Activated CD4-positive, alpha-beta T cell treated with anti-CD3 and anti-CD28 coated beads, Interleukin-2, amount 10 ng/mL, durations not matched to agents 24 days and 14 days (primary cell): Measurements from ENCODE around the gene CEP72. TPM values are rescaled to one million over a fixed set of nuclear protein-coding genes. Genes with fewer than 3 reads are reported as not detected.

Experiments
- DNase-seq: peaks from one replicate; pipeline ENCODE4 v3.0.0; 2022
- H3K27ac Mint-ChIP-seq: one replicate; pipeline ENCODE4 v1.8.0; 2022; ENCODE audit warnings: mild to moderate bottlenecking, mixed read lengths
- H3K27me3 Mint-ChIP-seq: one replicate; pipeline ENCODE4 v1.8.0; 2022; ENCODE audit warnings: mixed read lengths
- H3K36me3 Mint-ChIP-seq: one replicate; pipeline ENCODE4 v1.8.0; 2022; ENCODE audit warnings: low read depth, mild to moderate bottlenecking, mixed read lengths
- H3K4me1 Mint-ChIP-seq: one replicate; pipeline ENCODE4 v1.8.0; 2021; ENCODE audit warnings: mixed read lengths
- H3K4me3 Mint-ChIP-seq: one replicate; pipeline ENCODE4 v1.8.0; 2022; ENCODE audit warnings: mild to moderate bottlenecking, moderate library complexity, mixed read lengths
- H3K9me3 Mint-ChIP-seq: one replicate; pipeline ENCODE4 v1.8.0; 2021; ENCODE audit warnings: mixed read lengths
- intact Hi-C: fragments of 100-400 bp; cut with micrococcal nuclease; formaldehyde crosslinking; loops from one replicate; pipeline ENCODE4 v1.15.1; 2023
- total RNA-seq: library from RNA; stranded (reverse); gene quantifications from 2 replicates; pipeline ENCODE4 v1.2.3, GENCODE V29; 2022

CEP72 gene, protein sequence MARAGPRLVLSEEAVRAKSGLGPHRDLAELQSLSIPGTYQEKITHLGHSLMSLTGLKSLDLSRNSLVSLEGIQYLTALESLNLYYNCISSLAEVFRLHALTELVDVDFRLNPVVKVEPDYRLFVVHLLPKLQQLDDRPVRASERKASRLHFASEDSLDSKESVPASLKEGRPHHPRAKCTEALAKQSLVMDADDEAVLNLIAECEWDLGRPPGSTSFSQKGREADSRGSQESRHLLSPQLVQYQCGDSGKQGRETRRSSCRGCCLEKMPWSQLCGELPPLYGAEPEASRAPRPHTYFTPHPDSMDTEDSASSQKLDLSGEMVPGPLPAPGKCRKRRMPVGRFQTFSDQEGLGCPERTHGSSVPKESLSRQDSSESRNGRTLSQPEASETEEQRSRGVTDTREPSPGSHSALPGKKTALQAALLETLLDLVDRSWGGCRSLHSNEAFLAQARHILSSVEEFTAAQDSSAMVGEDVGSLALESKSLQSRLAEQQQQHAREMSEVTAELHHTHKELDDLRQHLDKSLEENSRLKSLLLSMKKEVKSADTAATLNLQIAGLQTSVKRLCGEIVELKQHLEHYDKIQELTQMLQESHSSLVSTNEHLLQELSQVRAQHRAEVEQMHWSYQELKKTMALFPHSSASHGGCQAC
- 33.2 and 36.0 TPM in 2 replicates for total RNA-seq

DNA sequence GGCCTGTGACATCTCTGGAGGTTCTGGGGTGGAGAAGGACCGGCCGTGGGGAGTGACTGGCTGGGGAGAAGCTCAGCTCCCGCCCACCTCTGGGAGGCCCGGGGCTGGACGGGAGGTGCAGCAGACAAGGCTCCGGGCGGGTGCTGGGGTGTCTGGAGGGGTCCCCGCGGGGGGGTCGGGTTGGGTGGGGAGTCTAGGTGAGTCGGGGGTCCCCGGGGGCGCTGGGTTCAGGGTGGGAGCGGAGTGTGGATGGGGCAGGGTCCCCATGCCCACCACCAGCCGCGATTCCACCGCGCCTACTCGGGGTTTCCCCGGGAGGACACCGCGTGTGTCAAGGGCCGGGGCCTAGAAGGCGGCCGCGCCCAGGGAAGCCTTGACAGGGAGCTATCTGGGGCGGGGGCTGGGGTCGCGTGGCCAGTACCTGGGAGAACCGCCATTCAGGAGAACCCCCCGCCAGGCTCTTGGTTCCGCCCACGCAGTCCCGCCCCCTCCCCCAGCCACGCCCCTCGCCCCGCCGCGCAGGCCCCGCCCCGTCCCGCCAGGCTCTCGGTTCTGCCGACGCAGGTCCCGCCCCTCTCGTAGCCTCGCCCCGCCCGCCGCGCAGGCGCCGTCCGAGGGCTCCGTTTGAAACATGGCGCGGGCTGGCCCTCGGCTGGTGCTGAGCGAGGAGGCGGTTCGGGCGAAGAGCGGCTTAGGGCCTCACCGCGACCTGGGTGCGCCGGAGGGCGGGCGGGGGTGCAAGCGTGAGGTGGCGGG, at the start of gene CEP72:
Gene CEP72 (plus strand): TSS at position 610 of the 756 bp plus-strand sequence. CDS start 22 bp downstream, at position 632.
- peaks cover 23% of the 10 kb centered on the region for H3K36me3 Mint-ChIP-seq
- DNase-seq, result peak; percentile 97
- no peaks in the 10 kb centered on the region for H3K9me3 Mint-ChIP-seq
- H3K4me3 Mint-ChIP-seq, result peak within 1 kb of the TSS; percentile 87
- H3K27ac Mint-ChIP-seq, result peak within 1 kb of the TSS; percentile 88
- peaks cover 48% of the 10 kb centered on the region for H3K4me1 Mint-ChIP-seq
- intact Hi-C loops, result loop anchor here (2.0 to 5.0 kb wide), 5 partner anchors 80 to 340 kb away; partner anchors contain the start of genes PDCD6 and TPPP
- H3K27me3 Mint-ChIP-seq, result peaks cover 4% of the 10 kb centered on the region

DNA sequence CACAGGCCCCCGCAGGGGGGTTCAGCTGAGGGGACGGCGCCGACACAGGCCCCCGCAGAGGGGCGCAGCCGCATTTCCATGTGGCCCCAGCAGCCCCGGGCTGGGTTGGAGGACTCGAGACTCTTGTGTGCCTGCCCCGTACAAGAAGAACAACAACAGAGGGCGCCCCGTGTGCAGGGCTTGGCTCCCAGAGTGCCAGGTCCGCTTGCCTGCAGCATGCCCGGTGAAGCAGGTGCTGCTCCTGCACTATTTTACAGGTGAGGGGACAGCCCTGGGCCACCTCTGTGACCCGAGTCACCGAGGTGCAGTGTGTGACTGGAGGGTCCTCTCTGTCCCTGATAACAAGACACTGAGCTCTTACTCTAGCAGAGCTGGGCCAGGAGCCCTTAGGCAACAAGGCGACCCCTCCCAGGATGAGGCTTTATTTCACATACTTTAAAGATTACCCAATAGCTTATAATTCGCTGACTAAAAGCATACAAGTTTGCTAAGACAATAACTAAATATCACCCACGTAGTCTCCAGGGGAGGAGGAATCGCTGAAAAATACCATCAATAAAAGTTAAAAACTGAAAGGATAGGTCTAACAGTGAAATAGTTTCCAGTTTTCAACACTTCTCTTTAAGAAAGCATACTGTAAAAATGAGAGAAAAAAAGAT, 46.2 kb upstream of the CEP72 start:
- intact Hi-C loops, result no loop called here
- Mint-ChIP-seq H3K4me3 (no peak overlapping the region), H3K36me3 (no peaks in the 10 kb centered on the region), H3K9me3 (no peaks in the 10 kb centered on the region), H3K27me3 (peaks cover 12% of the 10 kb centered on the region), H3K27ac (no peak overlapping the region), H3K4me1 (no peaks in the 10 kb centered on the region)
- no peak for DNase-seq

- Mint-ChIP-seq H3K27me3 (peaks cover 12% of the 10 kb centered on the region), H3K4me3 (no peak overlapping the region), H3K4me1 (no peaks in the 10 kb centered on the region), H3K9me3 (no peaks in the 10 kb centered on the region), H3K36me3 (no peaks in the 10 kb centered on the region), H3K27ac (no peak overlapping the region)
- DNase-seq, result no peak
- intact Hi-C loops, result no loop called here
These were observed 45.4 kb upstream of the CEP72 start for GRCh38 chr5:566636-567309.

GRCh38 chr5:567664-568060, 44.5 kb upstream of the CEP72 start:
- intact Hi-C loops, result no loop called here
- DNase-seq, result no peak
- H3K36me3 Mint-ChIP-seq, result no peaks in the 10 kb centered on the region

GRCh38 chr5:568061-568781, 43.9 kb upstream of the CEP72 start:
- intact Hi-C loops, result no loop called here
- H3K4me1 Mint-ChIP-seq, result no peaks in the 10 kb centered on the region
- H3K27ac Mint-ChIP-seq, result no peak overlapping the region
- H3K36me3 Mint-ChIP-seq, result no peaks in the 10 kb centered on the region
- peaks cover 12% of the 10 kb centered on the region for H3K27me3 Mint-ChIP-seq
- no peak for DNase-seq
- no peaks in the 10 kb centered on the region for H3K9me3 Mint-ChIP-seq
- H3K4me3 Mint-ChIP-seq, result no peak overlapping the region

More at GRCh38 chr5:567664-568060, 44.5 kb upstream of the CEP72 start:
- Mint-ChIP-seq H3K4me1 (no peaks in the 10 kb centered on the region), H3K27ac (no peak overlapping the region), H3K27me3 (peaks cover 12% of the 10 kb centered on the region), H3K9me3 (no peaks in the 10 kb centered on the region), H3K4me3 (no peak overlapping the region)

DNA sequence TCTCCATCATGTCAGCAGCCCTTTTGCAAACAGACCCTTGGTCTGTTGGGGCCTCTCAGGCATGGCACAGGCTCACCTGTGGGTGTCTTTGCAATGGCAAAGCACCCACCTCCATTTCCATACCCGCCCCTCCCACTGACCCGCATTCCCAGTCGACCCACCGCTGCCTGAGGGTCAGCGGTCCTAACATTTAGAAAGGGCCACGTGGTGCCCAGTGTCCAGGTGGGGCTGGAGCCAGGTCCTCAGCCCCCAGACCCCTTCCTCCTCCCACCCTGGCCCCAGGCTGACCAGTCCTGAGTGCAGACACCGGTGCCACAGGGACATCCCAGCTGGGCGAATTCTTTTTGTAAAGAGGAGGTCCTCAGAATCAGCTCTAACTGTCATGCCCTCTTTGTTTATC, 43.3 kb upstream of the CEP72 start:
- Mint-ChIP-seq H3K27me3 (peaks cover 12% of the 10 kb centered on the region), H3K4me3 (no peak overlapping the region), H3K9me3 (no peaks in the 10 kb centered on the region), H3K4me1 (no peaks in the 10 kb centered on the region), H3K36me3 (no peaks in the 10 kb centered on the region), H3K27ac (no peak overlapping the region)
- DNase-seq, result no peak
- intact Hi-C loops, result no loop called here

DNA sequence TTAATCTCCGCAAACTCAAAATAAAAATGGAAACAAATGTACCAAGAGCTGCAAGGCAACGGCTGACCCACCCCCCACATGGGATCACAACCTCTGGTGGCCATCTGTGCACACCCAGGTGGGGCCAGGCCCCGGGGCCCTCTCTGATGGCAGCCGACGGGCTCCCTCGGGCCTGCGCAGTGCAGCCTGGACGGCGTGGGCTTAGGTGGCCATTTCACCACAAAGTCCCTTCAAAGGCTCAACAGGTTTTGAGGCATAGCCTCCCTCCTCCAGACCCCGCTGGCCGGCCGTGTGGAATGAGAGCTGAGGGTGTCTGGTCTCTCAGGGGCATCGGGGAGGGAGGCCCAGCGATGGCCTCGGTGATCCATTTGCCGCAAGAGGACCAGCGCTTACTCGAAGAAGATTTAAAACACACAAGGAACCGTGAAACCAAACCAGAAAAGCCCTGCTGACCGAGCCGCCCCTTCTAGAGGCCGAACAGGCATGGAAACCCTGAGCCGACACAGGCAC, 42.7 kb upstream of the CEP72 start:
- Mint-ChIP-seq H3K4me3 (no peak overlapping the region), H3K4me1 (no peaks in the 10 kb centered on the region), H3K27me3 (peaks cover 12% of the 10 kb centered on the region), H3K27ac (no peak overlapping the region), H3K9me3 (no peaks in the 10 kb centered on the region), H3K36me3 (no peaks in the 10 kb centered on the region)
- no peak for DNase-seq
- intact Hi-C loops, result no loop called here

DNA sequence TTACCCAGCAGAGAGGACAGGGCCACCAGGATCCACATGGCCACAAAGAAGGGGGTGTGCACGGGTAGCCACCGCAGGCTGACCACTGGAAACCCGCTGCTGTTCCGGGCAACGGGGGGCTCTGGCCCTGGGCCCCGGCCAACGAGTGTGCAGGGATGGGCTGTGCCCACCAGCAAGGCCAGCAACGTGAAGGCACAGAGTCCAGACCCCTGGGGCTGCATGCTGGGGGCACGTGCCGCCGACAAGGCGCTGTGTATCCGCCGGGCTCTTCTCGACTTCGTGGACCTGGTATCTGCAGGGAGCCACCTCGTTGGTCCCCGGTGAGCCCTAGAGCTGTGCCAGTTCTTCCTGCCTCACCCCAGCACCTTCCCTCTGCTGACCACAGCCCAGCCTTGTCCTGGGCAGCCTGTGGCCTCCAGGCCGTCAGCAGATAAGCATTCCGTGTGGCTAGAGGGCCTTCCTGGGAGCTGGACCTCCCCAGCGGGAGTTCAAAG, 42.2 kb upstream of the CEP72 start:
- Mint-ChIP-seq H3K9me3 (no peaks in the 10 kb centered on the region), H3K36me3 (no peaks in the 10 kb centered on the region)

GRCh38 chr5:570446-570845, 41.7 kb upstream of the CEP72 start:
- no peak overlapping the region for H3K4me3 Mint-ChIP-seq
- H3K9me3 Mint-ChIP-seq, result no peaks in the 10 kb centered on the region
- H3K36me3 Mint-ChIP-seq, result no peaks in the 10 kb centered on the region
- H3K27ac Mint-ChIP-seq, result no peak overlapping the region
- H3K4me1 Mint-ChIP-seq, result no peaks in the 10 kb centered on the region
- no peak for DNase-seq
- intact Hi-C loops, result no loop called here
- peaks cover 18% of the 10 kb centered on the region for H3K27me3 Mint-ChIP-seq

More for the DNA sequence above, 42.2 kb upstream of the CEP72 start:
- no peak for DNase-seq
- peaks cover 14% of the 10 kb centered on the region for H3K27me3 Mint-ChIP-seq
- H3K4me1 Mint-ChIP-seq, result no peaks in the 10 kb centered on the region
- H3K4me3 Mint-ChIP-seq, result no peak overlapping the region
- no peak overlapping the region for H3K27ac Mint-ChIP-seq
- intact Hi-C loops, result no loop called here

- no peaks in the 10 kb centered on the region for H3K9me3 Mint-ChIP-seq
- H3K4me1 Mint-ChIP-seq, result no peaks in the 10 kb centered on the region
- peaks cover 21% of the 10 kb centered on the region for H3K27me3 Mint-ChIP-seq
- H3K36me3 Mint-ChIP-seq, result no peaks in the 10 kb centered on the region
- no peak overlapping the region for H3K27ac Mint-ChIP-seq
- no peak overlapping the region for H3K4me3 Mint-ChIP-seq
- no peak for DNase-seq
- intact Hi-C loops, result no loop called here
These were observed 41.3 kb upstream of the CEP72 start for GRCh38 chr5:570886-571285.

GRCh38 chr5:571791-572190, 40.3 kb upstream of the CEP72 start:
- no peaks in the 10 kb centered on the region for H3K36me3 Mint-ChIP-seq
- no peak overlapping the region for H3K27ac Mint-ChIP-seq
- H3K4me3 Mint-ChIP-seq, result no peak overlapping the region
- H3K4me1 Mint-ChIP-seq, result no peaks in the 10 kb centered on the region
- intact Hi-C loops, result no loop called here
- no peaks in the 10 kb centered on the region for H3K9me3 Mint-ChIP-seq
- H3K27me3 Mint-ChIP-seq, result peaks cover 18% of the 10 kb centered on the region
- DNase-seq, result no peak

DNA sequence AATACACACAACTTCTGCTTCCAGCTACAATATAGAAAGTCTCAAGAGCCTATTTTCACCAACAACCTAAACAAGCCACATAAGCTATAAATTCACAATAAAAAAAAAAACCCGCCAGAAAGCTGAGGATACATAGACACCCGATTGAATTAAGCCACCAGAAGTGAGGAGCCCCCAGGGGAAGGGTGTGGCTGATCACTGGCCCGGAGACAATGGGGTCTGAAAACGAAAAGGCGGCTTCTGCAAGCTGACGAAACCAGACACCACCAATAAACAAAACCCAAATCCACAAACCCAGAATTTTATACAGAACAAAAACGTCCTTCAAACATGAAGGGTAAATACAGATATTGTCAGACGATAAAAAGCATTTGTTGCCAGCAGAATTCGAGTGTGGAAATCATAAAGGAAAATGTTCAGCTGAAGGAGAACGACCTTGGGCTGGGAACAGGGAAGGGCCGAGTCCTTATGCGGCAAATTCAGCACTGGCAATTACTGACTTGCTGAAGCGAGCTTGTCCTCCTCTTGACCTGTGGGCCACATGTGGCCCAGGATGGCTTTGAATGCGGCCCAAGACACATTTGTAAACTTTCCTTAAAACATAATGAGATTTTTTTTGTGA, 39.6 kb upstream of the CEP72 start:
- Mint-ChIP-seq H3K36me3 (no peaks in the 10 kb centered on the region), H3K27ac (no peak overlapping the region), H3K9me3 (no peaks in the 10 kb centered on the region), H3K27me3 (peaks cover 13% of the 10 kb centered on the region), H3K4me3 (no peak overlapping the region), H3K4me1 (no peaks in the 10 kb centered on the region)
- intact Hi-C loops, result no loop called here
- no peak for DNase-seq
